Left lung (tissue), 14 donors: ENCODE measurements around the gene XPR1. TPM values are rescaled to one million over a fixed set of nuclear protein-coding genes. Genes with fewer than 3 reads are reported as not detected.

Experiments used
- ATAC-seq: fragments of 200-7000 bp; cut with Tn5 transposase; one replicate; pipeline ENCODE4 v1.9.1; 2020; ENCODE audit warnings: moderate library complexity
- DNase-seq, 4 donors: peaks; one replicate each; pipeline ENCODE4 v3.0.0-alpha.2; 2013 to 2020
- H3K27ac ChIP-seq, 2 donors: fragments of 200-600 bp; sonication (generic) in 1 of 2; one replicate each; pipeline versions ENCODE4 v1.5.0 to v1.8.0; 2020 to 2021
- H3K27me3 ChIP-seq, 2 donors: fragments of 200-600 bp; sonication (generic) in 1 of 2; one replicate each; pipeline versions ENCODE4 v1.5.0 to v1.8.0; 2020 to 2021
- H3K36me3 ChIP-seq, 2 donors: fragments of 200-600 bp; sonication (generic) in 1 of 2; one replicate each; pipeline versions ENCODE4 v1.5.0 to v1.8.0; 2020 to 2021
- H3K4me1 ChIP-seq, 2 donors: fragments of 200-600 bp; one replicate each; pipeline ENCODE4 v1.8.0; 2021
- H3K4me3 ChIP-seq, 2 donors: fragments of 200-600 bp; sonication (generic) in 1 of 2; one replicate each; pipeline versions ENCODE4 v1.5.0 to v1.8.0; 2020 to 2021; ENCODE audit warnings: mild to moderate bottlenecking in 1 of 2
- H3K9me3 ChIP-seq, 2 donors: fragments of 200-600 bp; sonication (generic) in 1 of 2; one replicate each; pipeline versions ENCODE4 v1.5.0 to v1.8.0; 2020 to 2021
- intact Hi-C, 2 donors: fragments of 100-400 bp; cut with DNase I; formaldehyde crosslinking; loops; one replicate each; pipeline versions ENCODE4 v1.11.2 to v1.14.2; 2022
- long read RNA-seq, 12 donors: library from polyadenylated mRNA in 2 of 12; unstranded in 2 of 12; transcript quantifications; one replicate each; pipeline ENCODE4 v2.0.0 and lab custom pipeline, GENCODE V29; 2019 to 2026
- polyA plus RNA-seq, 6 donors: library from polyadenylated mRNA; unstranded; fragments of 120-200 nt; gene quantifications; one replicate each; pipeline ENCODE4 v1.2.1, GENCODE V29; 2013; ENCODE audit not compliant: insufficient read length in 6 of 6
- total RNA-seq, 2 donors: library from RNA; stranded (reverse); fragmentation: NEBNext Ultra II Directional; extraction: Animal tissue kit (Norgen Biotek cat#: 25700); gene quantifications; one replicate each; pipeline ENCODE4 v1.2.1, GENCODE V29; 2021
- TF ChIP-seq, protein P1 (sequence below), 2 donors: fragments of 200-600 bp; sonication (generic) in 1 of 2; IDR thresholded peaks; one replicate each; pipeline versions ENCODE4 v1.5.0 to v1.8.0; 2021; ENCODE audit warnings: antibody characterized with exemption in 2 of 2
- donor health status: DM: no; HTN: yes; CAD: no.
- donor health status: DM: no; HTN: no; CAD: no.

The XPR1 gene
- total RNA-seq (10 to 100 TPM; 33.3 to 34.2 TPM), polyA plus RNA-seq (10 to 100 TPM; 24.6 to 32.4 (median 26.7) TPM)
- long read RNA-seq, donor 1, full-length matches to known transcripts = 4 of 12 reads
- long read RNA-seq, donor 1, partial matches to known transcripts = 8 of 12 reads
- long read RNA-seq, donor 1, other reads (novel, unspliced or antisense) = 0 of 12 reads
- long read RNA-seq, donor 2, full-length matches to known transcripts = 2 of 2 reads
- long read RNA-seq, donor 2, partial matches to known transcripts = 0 of 2 reads
- long read RNA-seq, donor 2, other reads (novel, unspliced or antisense) = 0 of 2 reads
- long read RNA-seq, donor 3, full-length matches to known transcripts = 2 of 2 reads
- long read RNA-seq, donor 3, partial matches to known transcripts = 0 of 2 reads
- long read RNA-seq, donor 3, other reads (novel, unspliced or antisense) = 0 of 2 reads
- long read RNA-seq, donor 4, partial matches to known transcripts = 0 of 1 reads
- long read RNA-seq, donor 4, other reads (novel, unspliced or antisense) = 1 of 1 reads
- long read RNA-seq, donor 5, full-length matches to known transcripts = 1 of 1 reads
- long read RNA-seq, donor 5, partial matches to known transcripts = 0 of 1 reads
- long read RNA-seq, donor 5, other reads (novel, unspliced or antisense) = 0 of 1 reads
- long read RNA-seq, donor 6, full-length matches to known transcripts = 4 of 4 reads
- long read RNA-seq, donor 6, partial matches to known transcripts = 0 of 4 reads
- long read RNA-seq, donor 6, other reads (novel, unspliced or antisense) = 0 of 4 reads
- long read RNA-seq, donor 7, full-length matches to known transcripts = 4 of 4 reads
- long read RNA-seq, donor 7, partial matches to known transcripts = 0 of 4 reads
- long read RNA-seq, donor 7, other reads (novel, unspliced or antisense) = 0 of 4 reads
- long read RNA-seq, donor 8, full-length matches to known transcripts = 2 of 19 reads
- long read RNA-seq, donor 8, partial matches to known transcripts = 9 of 19 reads
- long read RNA-seq, donor 8, other reads (novel, unspliced or antisense) = 8 of 19 reads
- long read RNA-seq, donor 9 = 0 reads
- long read RNA-seq, donor 10 = 0 reads
- long read RNA-seq, donor 11, full-length matches to known transcripts = 7 of 47 reads
- long read RNA-seq, donor 11, partial matches to known transcripts = 40 of 47 reads
- long read RNA-seq, donor 11, other reads (novel, unspliced or antisense) = 0 of 47 reads
- long read RNA-seq, donor 12, full-length matches to known transcripts = 6 of 6 reads
- long read RNA-seq, donor 12, partial matches to known transcripts = 0 of 6 reads
- long read RNA-seq, donor 12, other reads (novel, unspliced or antisense) = 0 of 6 reads

- peak within 1 kb of the TSS; percentile 86 to 93 for H3K4me3 ChIP-seq
- peaks cover 16 to 29% of the 10 kb centered on the region in 2 donors for H3K4me1 ChIP-seq
- no peaks in the 10 kb centered on the region for H3K27me3 ChIP-seq
- intact Hi-C loops = loop anchor here in 1 of 2 donors (10.0 kb wide), 1 partner anchor 233 kb away; no protein-coding TSS in a partner anchor
- ATAC-seq = peak; percentile 99
- H3K27ac ChIP-seq = peak within 1 kb of the TSS; percentile 89 to 91
- no peaks in the 10 kb centered on the region for H3K9me3 ChIP-seq
- DNase-seq = peak; percentile 98 to 100 (median 99)
- H3K36me3 ChIP-seq = no peaks in the 10 kb centered on the region
- TF ChIP-seq, protein P1, sequence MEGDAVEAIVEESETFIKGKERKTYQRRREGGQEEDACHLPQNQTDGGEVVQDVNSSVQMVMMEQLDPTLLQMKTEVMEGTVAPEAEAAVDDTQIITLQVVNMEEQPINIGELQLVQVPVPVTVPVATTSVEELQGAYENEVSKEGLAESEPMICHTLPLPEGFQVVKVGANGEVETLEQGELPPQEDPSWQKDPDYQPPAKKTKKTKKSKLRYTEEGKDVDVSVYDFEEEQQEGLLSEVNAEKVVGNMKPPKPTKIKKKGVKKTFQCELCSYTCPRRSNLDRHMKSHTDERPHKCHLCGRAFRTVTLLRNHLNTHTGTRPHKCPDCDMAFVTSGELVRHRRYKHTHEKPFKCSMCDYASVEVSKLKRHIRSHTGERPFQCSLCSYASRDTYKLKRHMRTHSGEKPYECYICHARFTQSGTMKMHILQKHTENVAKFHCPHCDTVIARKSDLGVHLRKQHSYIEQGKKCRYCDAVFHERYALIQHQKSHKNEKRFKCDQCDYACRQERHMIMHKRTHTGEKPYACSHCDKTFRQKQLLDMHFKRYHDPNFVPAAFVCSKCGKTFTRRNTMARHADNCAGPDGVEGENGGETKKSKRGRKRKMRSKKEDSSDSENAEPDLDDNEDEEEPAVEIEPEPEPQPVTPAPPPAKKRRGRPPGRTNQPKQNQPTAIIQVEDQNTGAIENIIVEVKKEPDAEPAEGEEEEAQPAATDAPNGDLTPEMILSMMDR (IDR thresholded peaks at IDR 0.05) = peak; percentile 15 to 45
Observed at GRCh38 chr1:180631766-180632325, at the start of gene XPR1. Gene XPR1, plus strand, starts transcription at chr1:180632022. Its CDS starts 180 bp downstream, at chr1:180632202.

GRCh38 chr1:180584869-180585268 lies 47.0 kb upstream of the XPR1 start:
- Histone ChIP-seq H3K27ac (peak overlapping the region; percentile 3 to 23), H3K36me3 (no peaks in the 10 kb centered on the region), H3K4me1 (peaks cover 0 to 10% of the 10 kb centered on the region in 2 donors), H3K27me3 (no peaks in the 10 kb centered on the region), H3K9me3 (peaks cover 0 to 8% of the 10 kb centered on the region in 2 donors), H3K4me3 (no peak overlapping the region)
- DNase-seq (no peak), ATAC-seq (no peak)
- intact Hi-C loops = no loop called here
- TF ChIP-seq, protein P1 (IDR thresholded peaks at IDR 0.05) = no peak

DNA sequence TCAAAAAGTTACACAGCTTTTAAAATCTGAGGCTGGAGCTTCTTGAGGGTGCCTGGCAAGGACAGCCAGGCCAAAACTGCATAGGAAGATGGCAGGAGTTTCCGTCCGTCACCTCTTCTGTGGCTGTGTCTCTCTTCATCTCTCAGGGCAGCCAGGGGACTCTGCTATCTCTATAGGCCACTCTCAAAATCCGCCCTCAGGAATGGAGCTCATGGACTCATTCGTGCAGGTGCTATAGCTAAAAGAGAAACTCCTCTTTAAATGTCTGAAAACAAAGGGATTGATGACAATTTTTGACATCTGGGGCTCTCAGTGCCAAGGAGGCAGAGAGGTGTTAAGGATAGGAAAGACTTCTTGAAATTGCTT lies 45.8 kb upstream of the XPR1 start:
- H3K27me3 ChIP-seq = no peaks in the 10 kb centered on the region
- DNase-seq (no peak), ATAC-seq (no peak)
- H3K9me3 ChIP-seq = peaks cover 0 to 8% of the 10 kb centered on the region in 2 donors
- intact Hi-C loops = no loop called here
- peaks cover 0 to 10% of the 10 kb centered on the region in 2 donors for H3K4me1 ChIP-seq
- no peak overlapping the region for H3K4me3 ChIP-seq
- H3K27ac ChIP-seq = peak overlapping the region; percentile 23 to 26
- TF ChIP-seq, protein P1 (IDR thresholded peaks at IDR 0.05) = no peak
- no peaks in the 10 kb centered on the region for H3K36me3 ChIP-seq

GRCh38 chr1:180586671-180587155 lies 45.1 kb upstream of the XPR1 start:
- peaks cover 0 to 8% of the 10 kb centered on the region in 2 donors for H3K9me3 ChIP-seq
- ATAC-seq = peak; percentile 52
- TF ChIP-seq, protein P1 (IDR thresholded peaks at IDR 0.05) = no peak
- peaks cover 0 to 10% of the 10 kb centered on the region in 2 donors for H3K4me1 ChIP-seq
- no peak overlapping the region for H3K4me3 ChIP-seq
- H3K27ac ChIP-seq = no peak overlapping the region
- DNase-seq = no peak
- H3K36me3 ChIP-seq = no peaks in the 10 kb centered on the region
- intact Hi-C loops = no loop called here
- no peaks in the 10 kb centered on the region for H3K27me3 ChIP-seq
